ENCODE data around the gene LRP2. TPM values are rescaled to one million over a fixed set of nuclear protein-coding genes. Genes with fewer than 3 reads are reported as not detected.

The LRP2 gene
- total and polyA plus RNA-seq, 8 donors, result under 0.01 to 0.92 (median 0.28) TPM; not detected in 3

- intact Hi-C loops (cut with DNase I; ENCODE audit: low total_unique reads), result no loop called here
- TF ChIP-seq EP300 (IDR thresholded peaks at IDR 0.05) (no peak), POLR2AphosphoS5 (IDR thresholded peaks at IDR 0.05) (no peak), POLR2A (IDR thresholded peaks at IDR 0.05) (no peak), CTCF (IDR thresholded peaks at IDR 0.05) (no peak)
- DNase-seq, result no peak
- H3K9me3 ChIP-seq, result no peaks in the 10 kb centered on the region
- no peaks in the 10 kb centered on the region for H3K36me3 ChIP-seq
- H3K4me1 ChIP-seq, result no peaks in the 10 kb centered on the region
- no peak overlapping the region for H3K4me3 ChIP-seq
- WGBS, 5 donors, result 80 to 87% (median 85%) methylated on average over 2 of the region's 2 CpGs
- no peak overlapping the region for H3K27ac ChIP-seq
- H3K27me3 ChIP-seq, result no peaks in the 10 kb centered on the region
Observed at GRCh38 chr2:169172914-169173313, 189.4 kb downstream of the LRP2 start.

DNA sequence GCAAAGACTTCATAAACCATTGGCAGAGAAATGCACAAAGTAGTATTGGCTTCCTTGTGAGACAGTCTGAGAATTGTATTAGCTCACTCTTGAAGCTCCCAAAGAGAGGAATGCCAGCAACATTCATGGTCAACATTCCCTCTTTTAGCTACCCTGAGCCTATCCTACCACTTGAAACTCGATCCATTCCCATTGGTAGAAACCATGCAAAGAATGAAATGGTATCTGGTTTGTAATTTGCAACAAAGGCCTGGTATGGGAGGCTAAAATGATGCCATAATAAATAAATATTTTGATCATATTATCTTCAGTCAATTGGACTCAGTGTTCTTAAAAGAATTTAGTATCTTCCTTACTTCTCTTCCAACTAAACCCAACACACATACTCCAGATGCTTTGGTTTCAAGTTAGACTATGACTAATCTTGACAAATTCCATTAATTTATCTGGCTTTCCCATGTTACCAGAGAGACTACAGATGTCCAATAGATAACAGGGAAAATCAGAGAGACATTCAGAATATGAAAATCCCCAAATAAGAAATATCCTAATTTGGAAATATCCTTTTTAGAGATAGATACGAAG is 190.1 kb downstream of the LRP2 start:
- DNase-seq, result no peak
- WGBS, 5 donors, result 67 to 84% (median 80%) methylated on average over 2 of the region's 2 CpGs
- TF ChIP-seq POLR2AphosphoS5 (IDR thresholded peaks at IDR 0.05), result no peak
- no peak for TF ChIP-seq POLR2A (IDR thresholded peaks at IDR 0.05)
- no peak for TF ChIP-seq EP300 (IDR thresholded peaks at IDR 0.05)
- TF ChIP-seq CTCF (IDR thresholded peaks at IDR 0.05), result no peak
- intact Hi-C loops (cut with DNase I; ENCODE audit: low total_unique reads), result no loop called here
- H3K4me3 ChIP-seq, result no peak overlapping the region
- no peaks in the 10 kb centered on the region for H3K9me3 ChIP-seq
- no peak overlapping the region for H3K27ac ChIP-seq
- H3K36me3 ChIP-seq, result no peaks in the 10 kb centered on the region
- H3K27me3 ChIP-seq, result no peaks in the 10 kb centered on the region
- no peaks in the 10 kb centered on the region for H3K4me1 ChIP-seq

DNA sequence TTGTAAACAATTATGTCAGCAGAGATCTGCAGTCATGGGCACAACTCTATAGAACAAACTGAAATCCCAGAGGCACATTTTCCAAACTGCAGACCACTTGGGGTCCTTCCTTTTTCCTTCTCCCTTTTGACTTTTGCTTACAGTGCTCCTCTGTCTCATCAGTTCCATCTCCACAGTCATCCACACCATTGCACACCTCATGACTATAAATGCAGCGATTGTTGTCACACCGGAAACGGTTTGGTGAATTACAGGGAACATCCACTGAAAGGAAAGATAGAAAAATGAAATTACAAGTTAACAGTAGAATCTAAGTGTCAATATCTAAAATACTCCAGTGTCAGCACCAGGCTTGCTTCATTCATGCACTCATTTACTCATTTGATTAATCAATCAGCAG is 196.5 kb downstream of the LRP2 start:
- WGBS, 5 donors, result 88 to 96% (median 90%) methylated on average over 3 of the region's 3 CpGs
- Histone ChIP-seq H3K9me3 (no peaks in the 10 kb centered on the region), H3K4me3 (no peak overlapping the region), H3K27me3 (no peaks in the 10 kb centered on the region), H3K4me1 (no peaks in the 10 kb centered on the region), H3K36me3 (no peaks in the 10 kb centered on the region), H3K27ac (no peak overlapping the region)
- no peak for DNase-seq
- TF ChIP-seq CTCF (IDR thresholded peaks at IDR 0.05), result no peak
- no peak for TF ChIP-seq EP300 (IDR thresholded peaks at IDR 0.05)
- TF ChIP-seq POLR2AphosphoS5 (IDR thresholded peaks at IDR 0.05), result no peak
- TF ChIP-seq POLR2A (IDR thresholded peaks at IDR 0.05), result no peak
- intact Hi-C loops (cut with DNase I; ENCODE audit: low total_unique reads), result no loop called here

GRCh38 chr2:169164311-169164710 is 198.0 kb downstream of the LRP2 start:
- intact Hi-C loops (cut with DNase I; ENCODE audit: low total_unique reads), result no loop called here
- Histone ChIP-seq H3K27me3 (no peaks in the 10 kb centered on the region), H3K27ac (no peak overlapping the region), H3K4me3 (no peak overlapping the region), H3K9me3 (no peaks in the 10 kb centered on the region), H3K36me3 (no peaks in the 10 kb centered on the region), H3K4me1 (no peaks in the 10 kb centered on the region)
- WGBS, 5 donors, result 41 to 94% (median 60%) methylated on average over 2 of the region's 2 CpGs
- no peak for TF ChIP-seq POLR2A (IDR thresholded peaks at IDR 0.05)
- TF ChIP-seq POLR2AphosphoS5 (IDR thresholded peaks at IDR 0.05), result no peak
- TF ChIP-seq EP300 (IDR thresholded peaks at IDR 0.05), result no peak
- no peak for DNase-seq

- H3K4me3 ChIP-seq, result no peak overlapping the region
- H3K4me1 ChIP-seq, result no peaks in the 10 kb centered on the region
- H3K36me3 ChIP-seq, result no peaks in the 10 kb centered on the region
- 61 to 78% (median 76%) methylated on average over 4 of the region's 4 CpGs for WGBS, 5 donors
- no peaks in the 10 kb centered on the region for H3K9me3 ChIP-seq
- TF ChIP-seq POLR2A (IDR thresholded peaks at IDR 0.05), result no peak
- TF ChIP-seq EP300 (IDR thresholded peaks at IDR 0.05), result no peak
- TF ChIP-seq CTCF (IDR thresholded peaks at IDR 0.05), result no peak
- TF ChIP-seq POLR2AphosphoS5 (IDR thresholded peaks at IDR 0.05), result no peak
- intact Hi-C loops (cut with DNase I; ENCODE audit: low total_unique reads), result no loop called here
- peak in 1 of 2 donors; percentile 3 for DNase-seq
- no peak overlapping the region for H3K27ac ChIP-seq
- H3K27me3 ChIP-seq, result no peaks in the 10 kb centered on the region
Observed at GRCh38 chr2:169162613-169163012, 199.7 kb downstream of the LRP2 start.

Data from stomach (tissue), 9 donors.